Mucosa of descending colon (tissue), 3 donors: ENCODE data around the gene EEF1A2. TPM values are rescaled to one million over a fixed set of nuclear protein-coding genes. Genes with fewer than 3 reads are reported as not detected.

Experiments used
- ATAC-seq: fragments of 200-7000 bp; cut with Tn5 transposase; one replicate; pipeline ENCODE4 v1.9.1; 2020; ENCODE audit warnings: mild to moderate bottlenecking, moderate library complexity
- DNase-seq, 3 donors: peaks; one replicate each; pipeline ENCODE4 v3.0.0-alpha.2; 2020
- H3K36me3 ChIP-seq: fragments of 200-600 bp; one replicate; pipeline ENCODE4 v1.8.0; 2021; ENCODE audit warnings: low read depth, mild to moderate bottlenecking
- H3K4me1 ChIP-seq: fragments of 200-600 bp; one replicate; pipeline ENCODE4 v1.8.0; 2021; ENCODE audit warnings: low read depth, mild to moderate bottlenecking
- H3K4me3 ChIP-seq: fragments of 200-600 bp; one replicate; pipeline ENCODE4 v1.8.0; 2021; ENCODE audit warnings: mild to moderate bottlenecking
- H3K9me3 ChIP-seq: fragments of 200-600 bp; one replicate; pipeline ENCODE4 v1.8.0; 2021; ENCODE audit warnings: mild to moderate bottlenecking
- intact Hi-C, 2 donors: fragments of 100-400 bp; cut with DNase I in 1 of 2; cut with micrococcal nuclease in 1 of 2; formaldehyde crosslinking; loops; one replicate each; pipeline versions ENCODE4 v1.11.0 to v1.11.1; 2022; cut with DNase I, micrococcal nuclease
- total RNA-seq, 3 donors: library from RNA; stranded (reverse); fragmentation: NEBNext Ultra II Directional in 2 of 3; extraction: Animal tissue kit (Norgen Biotek cat#: 25700) in 2 of 3; gene quantifications; one replicate each; pipeline versions ENCODE4 v1.2.1 to v1.2.4, GENCODE V29; 2021 to 2023
- TF ChIP-seq, protein P1 (sequence below): fragments of 200-600 bp; IDR thresholded peaks from one replicate; pipeline ENCODE4 v1.8.0; 2022; ENCODE audit warnings: antibody characterized with exemption, mild to moderate bottlenecking
- donor health status: DM: no; HTN: no; CAD: no; lungs with moderate emphysema.
- donor health status: DM: no; HTN: no; CAD: no.
- donor health status: DM: no; HTN: yes; CAD: no.

EEF1A2 gene
- total RNA-seq, 3 donors from 2014 or later = 1.3 to 15.0 (median 2.7) TPM

DNA sequence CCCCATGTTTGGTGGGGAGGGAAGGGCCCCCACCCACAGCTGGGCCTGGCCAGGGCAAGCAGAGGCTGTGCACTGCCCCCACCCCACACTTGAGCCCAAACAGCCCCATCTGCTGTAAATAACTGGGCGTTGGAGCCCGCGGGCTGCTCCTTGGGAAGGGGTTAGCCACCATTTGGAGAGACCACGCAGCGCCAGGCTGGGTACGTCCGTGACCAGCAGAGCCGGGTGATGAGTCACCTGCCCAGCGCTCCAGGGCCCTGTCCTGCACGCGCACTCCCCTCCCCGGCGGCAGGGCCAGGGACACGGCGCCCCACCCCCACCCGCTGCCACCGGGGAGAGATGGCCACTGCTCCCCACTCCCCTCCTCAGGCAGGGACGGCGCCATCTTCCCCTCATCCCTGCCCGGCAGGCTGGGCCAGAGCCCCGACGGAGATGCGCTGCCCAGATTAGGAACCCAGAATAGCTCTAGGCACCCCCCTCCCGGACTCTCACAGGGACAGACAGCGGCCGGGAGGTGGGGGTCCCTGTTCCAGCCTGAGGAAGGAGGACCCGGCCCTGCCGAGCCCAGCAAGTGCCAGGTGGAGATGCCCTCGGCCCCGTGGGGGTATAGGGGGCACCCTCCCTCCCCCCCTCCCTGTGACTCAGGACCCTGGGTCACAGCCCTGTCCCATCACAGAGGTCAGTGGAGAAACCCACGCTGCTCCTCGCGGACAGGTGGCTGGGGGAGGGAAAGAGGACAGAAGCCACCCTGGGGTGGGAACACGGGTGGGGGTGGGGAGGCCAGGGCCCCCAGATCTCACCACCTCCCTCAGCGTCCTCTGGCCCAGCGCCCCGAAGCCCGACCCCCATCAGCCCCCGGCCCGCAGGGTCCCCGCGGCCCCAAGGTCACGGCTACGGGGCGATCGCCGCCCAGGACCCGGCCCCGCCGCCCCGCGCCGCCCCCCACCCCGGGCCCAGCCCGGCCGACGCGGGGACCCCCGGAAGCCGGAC is 642 bp downstream of the EEF1A2 start:
- intact Hi-C loops = no loop called here
- peak; percentile 27 for ATAC-seq
- Histone ChIP-seq H3K4me1 (peaks cover 15% of the 10 kb centered on the region), H3K36me3 (no peaks in the 10 kb centered on the region), H3K9me3 (no peaks in the 10 kb centered on the region), H3K4me3 (no peak overlapping the region)
- DNase-seq = no peak
- TF ChIP-seq, protein P1, sequence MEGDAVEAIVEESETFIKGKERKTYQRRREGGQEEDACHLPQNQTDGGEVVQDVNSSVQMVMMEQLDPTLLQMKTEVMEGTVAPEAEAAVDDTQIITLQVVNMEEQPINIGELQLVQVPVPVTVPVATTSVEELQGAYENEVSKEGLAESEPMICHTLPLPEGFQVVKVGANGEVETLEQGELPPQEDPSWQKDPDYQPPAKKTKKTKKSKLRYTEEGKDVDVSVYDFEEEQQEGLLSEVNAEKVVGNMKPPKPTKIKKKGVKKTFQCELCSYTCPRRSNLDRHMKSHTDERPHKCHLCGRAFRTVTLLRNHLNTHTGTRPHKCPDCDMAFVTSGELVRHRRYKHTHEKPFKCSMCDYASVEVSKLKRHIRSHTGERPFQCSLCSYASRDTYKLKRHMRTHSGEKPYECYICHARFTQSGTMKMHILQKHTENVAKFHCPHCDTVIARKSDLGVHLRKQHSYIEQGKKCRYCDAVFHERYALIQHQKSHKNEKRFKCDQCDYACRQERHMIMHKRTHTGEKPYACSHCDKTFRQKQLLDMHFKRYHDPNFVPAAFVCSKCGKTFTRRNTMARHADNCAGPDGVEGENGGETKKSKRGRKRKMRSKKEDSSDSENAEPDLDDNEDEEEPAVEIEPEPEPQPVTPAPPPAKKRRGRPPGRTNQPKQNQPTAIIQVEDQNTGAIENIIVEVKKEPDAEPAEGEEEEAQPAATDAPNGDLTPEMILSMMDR = no peak

DNA sequence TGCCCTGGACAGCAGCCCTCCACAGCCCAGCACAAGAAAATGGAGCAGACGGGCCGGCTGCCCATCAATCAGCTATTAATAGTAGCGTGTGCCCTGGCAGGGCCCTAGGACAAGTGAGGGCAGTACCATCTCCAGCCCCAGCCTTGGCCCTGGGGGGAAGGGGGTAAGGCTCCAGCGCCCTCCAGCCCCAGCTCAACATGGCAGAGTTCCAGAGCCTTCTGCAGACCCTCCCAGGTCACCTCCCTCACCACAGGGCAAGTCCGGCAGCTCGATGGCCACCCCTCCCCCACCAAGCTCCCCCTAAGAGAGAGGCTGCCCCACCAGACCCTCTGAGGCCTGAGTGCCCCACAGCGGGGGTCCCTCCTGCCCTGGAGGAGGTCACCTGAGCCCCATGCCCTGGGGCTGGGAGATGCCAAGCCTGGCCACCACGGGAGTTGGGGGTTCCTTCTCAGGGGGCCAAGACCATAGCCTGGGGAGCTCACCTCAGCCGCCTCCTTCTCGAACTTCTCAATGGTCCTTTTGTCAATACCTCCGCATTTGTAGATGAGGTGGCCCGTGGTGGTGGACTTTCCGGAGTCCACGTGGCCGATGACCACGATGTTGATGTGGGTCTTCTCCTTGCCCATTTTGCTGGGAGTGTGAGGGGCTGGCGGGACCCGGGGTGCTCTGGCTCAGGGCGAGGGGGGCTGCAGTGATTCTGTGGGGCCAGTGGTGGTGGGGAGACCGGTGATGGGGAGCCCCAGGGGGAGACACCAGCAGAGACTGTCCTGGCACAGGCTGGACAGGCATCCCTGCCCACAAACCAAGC is 1.5 kb downstream of the EEF1A2 start:
- TF ChIP-seq, protein P1 = no peak
- no peaks in the 10 kb centered on the region for H3K9me3 ChIP-seq
- no peak for DNase-seq
- intact Hi-C loops = no loop called here
- H3K36me3 ChIP-seq = no peaks in the 10 kb centered on the region
- no peak for ATAC-seq
- H3K4me1 ChIP-seq = peaks cover 15% of the 10 kb centered on the region
- no peak overlapping the region for H3K4me3 ChIP-seq

DNA sequence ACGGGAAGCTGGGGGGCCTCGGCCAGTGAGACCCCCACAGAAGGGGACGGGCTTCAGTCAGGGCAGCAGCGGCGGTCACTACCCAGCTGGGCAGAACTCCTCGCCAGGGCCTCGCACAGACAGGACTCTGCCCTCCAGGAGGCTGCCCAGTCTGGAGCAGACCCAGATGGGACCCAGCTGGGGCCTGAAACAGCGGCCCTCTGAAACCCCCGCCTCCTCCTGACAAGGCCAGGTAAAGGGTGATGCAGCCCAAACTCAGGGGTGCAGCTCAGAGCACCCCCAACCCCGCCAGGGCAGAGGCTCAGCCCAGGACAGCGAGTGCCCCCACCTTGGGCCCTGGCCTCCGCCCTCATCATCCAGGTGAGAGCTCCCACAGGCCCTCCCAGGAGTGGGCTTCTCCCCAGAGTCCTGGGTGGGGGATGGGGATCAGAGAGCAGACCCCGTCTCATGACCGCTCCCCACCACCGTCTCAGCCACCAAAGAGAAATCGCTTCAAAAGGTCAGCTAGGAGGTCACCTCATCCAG is 2.2 kb downstream of the EEF1A2 start:
- ATAC-seq (peak; percentile 16), DNase-seq (no peak)
- no peaks in the 10 kb centered on the region for H3K9me3 ChIP-seq
- no peak overlapping the region for H3K4me3 ChIP-seq
- H3K4me1 ChIP-seq = peaks cover 15% of the 10 kb centered on the region
- H3K36me3 ChIP-seq = no peaks in the 10 kb centered on the region
- TF ChIP-seq, protein P1 = no peak
- intact Hi-C loops = no loop called here

DNA sequence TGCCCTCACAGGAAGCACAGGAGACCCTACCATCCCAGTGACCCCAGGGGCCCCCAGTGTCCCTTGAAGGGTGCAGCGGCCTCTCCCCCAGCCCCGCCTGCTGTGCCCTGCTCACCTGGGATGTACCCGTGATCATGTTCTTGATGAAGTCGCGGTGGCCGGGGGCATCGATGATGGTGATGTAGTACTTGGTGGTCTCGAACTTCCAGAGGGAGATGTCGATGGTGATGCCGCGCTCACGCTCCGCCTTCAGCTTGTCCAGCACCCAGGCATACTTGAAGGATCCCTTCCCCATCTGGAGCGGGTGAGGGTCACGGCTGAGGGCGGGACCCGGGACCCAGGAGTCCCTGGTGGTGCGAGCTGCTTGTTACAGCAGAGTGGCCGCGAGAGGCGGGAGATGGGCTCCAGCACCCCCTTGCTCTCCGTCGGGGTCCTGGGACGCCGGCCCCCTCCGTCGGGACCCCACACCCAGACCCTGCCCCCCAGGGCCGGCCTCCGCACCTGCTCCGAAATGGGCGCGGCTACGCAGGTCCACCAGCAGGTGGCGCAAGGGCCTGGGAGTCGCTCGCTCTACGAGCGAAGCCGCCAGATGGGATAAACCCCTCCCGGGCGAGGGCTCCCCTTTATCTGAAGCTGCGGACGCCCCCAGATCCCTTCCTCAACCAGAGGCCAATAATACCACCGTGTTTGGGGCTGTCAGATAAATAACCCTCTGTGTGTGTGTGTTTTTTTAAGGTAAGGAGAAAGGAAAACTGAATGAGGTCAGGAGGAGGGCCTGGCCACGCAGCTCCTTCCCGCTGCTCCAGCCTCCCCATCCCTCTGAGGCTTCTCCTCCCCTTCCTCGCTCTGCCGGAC is 2.9 kb downstream of the EEF1A2 start:
- H3K9me3 ChIP-seq = no peaks in the 10 kb centered on the region

More for the DNA sequence above, 2.9 kb downstream of the EEF1A2 start:
- Histone ChIP-seq H3K4me1 (peaks cover 15% of the 10 kb centered on the region), H3K4me3 (no peak overlapping the region), H3K36me3 (no peaks in the 10 kb centered on the region)
- DNase-seq (peak; percentile 75 to 83 (median 77)), ATAC-seq (peak; percentile 78)
- TF ChIP-seq, protein P1 = peak; percentile 88
- intact Hi-C loops = no loop called here
